GM23338 (cell line): ENCODE data around the gene SNUPN. TPM values are rescaled to one million over a fixed set of nuclear protein-coding genes. Genes with fewer than 3 reads are reported as not detected.

Source experiments
- ATAC-seq: fragments of 200-7000 bp; cut with Tn5 transposase; 3 replicates; pipeline ENCODE4 v1.9.1; 2020
- DNase-seq: peaks from one replicate; pipeline ENCODE4 v3.0.0-alpha.2; 2015; ENCODE audit warnings: low spot score
- H2AFZ ChIP-seq: fragments of 200-600 bp; sonication (generic); 2 replicates; pipeline ENCODE4 v1.8.0; 2016; ENCODE audit warnings: antibody characterized with exemption, mild to moderate bottlenecking, moderate library complexity
- H3F3A ChIP-seq: fragments of 200-600 bp; sonication (generic); replicated peaks from 2 replicates; pipeline ENCODE4 v1.8.0; 2017; ENCODE audit warnings: antibody characterized with exemption, mixed run types, low read depth
- H3K27ac ChIP-seq: fragments of 200-600 bp; sonication (generic); 2 replicates; pipeline ENCODE4 v1.6.1; 2016; ENCODE audit warnings: low read depth
- H3K27me3 ChIP-seq: fragments of 200-600 bp; sonication (generic); 2 replicates; pipeline ENCODE4 v1.8.0; 2016; ENCODE audit warnings: mild to moderate bottlenecking, mixed run types, moderate library complexity; ENCODE audit not compliant: insufficient read depth
- H3K36me3 ChIP-seq: fragments of 200-600 bp; sonication (generic); 2 replicates; pipeline ENCODE4 v1.8.0; 2016; ENCODE audit warnings: mild to moderate bottlenecking; ENCODE audit not compliant: insufficient read depth
- H3K4me1 ChIP-seq: fragments of 200-600 bp; sonication (generic); 2 replicates; pipeline ENCODE4 v1.8.0; 2016; ENCODE audit warnings: mild to moderate bottlenecking, moderate library complexity; ENCODE audit not compliant: insufficient read depth
- H3K4me2 ChIP-seq: fragments of 200-600 bp; sonication (generic); 2 replicates; pipeline ENCODE4 v1.7.1; 2017; ENCODE audit warnings: mixed run types
- H3K4me3 ChIP-seq: fragments of 200-600 bp; sonication (generic); 2 replicates; pipeline ENCODE4 v1.6.1; 2016; ENCODE audit warnings: mixed run types
- H3K79me2 ChIP-seq: fragments of 200-600 bp; sonication (generic); replicated peaks from 2 replicates; pipeline ENCODE4 v1.8.0; 2017; ENCODE audit warnings: mild to moderate bottlenecking; ENCODE audit not compliant: insufficient read depth
- H3K9me2 ChIP-seq: fragments of 200-600 bp; sonication (generic); 2 replicates; pipeline ENCODE4 v1.8.0; 2017; ENCODE audit not compliant: insufficient read depth
- H4K20me1 ChIP-seq: fragments of 200-600 bp; sonication (generic); replicated peaks from 2 replicates; pipeline ENCODE4 v1.8.0; 2017; ENCODE audit warnings: mild to moderate bottlenecking; ENCODE audit not compliant: insufficient read depth
- H3K27ac Mint-ChIP-seq: 2 replicates; pipeline ENCODE4 v1.8.0; 2020; ENCODE audit warnings: inconsistent platforms, mild to moderate bottlenecking, moderate library complexity, mixed read lengths
- H3K27me3 Mint-ChIP-seq: 3 replicates; pipeline ENCODE4 v1.8.0; 2022; ENCODE audit warnings: low read depth, mild to moderate bottlenecking, moderate library complexity, mixed read lengths, inconsistent platforms; ENCODE audit not compliant: insufficient read depth, poor library complexity
- H3K36me3 Mint-ChIP-seq: 3 replicates; pipeline ENCODE4 v1.8.0; 2021; ENCODE audit warnings: low read depth, mild to moderate bottlenecking, inconsistent platforms, moderate library complexity, mixed read lengths
- H3K4me1 Mint-ChIP-seq: 3 replicates; pipeline ENCODE4 v1.8.0; 2020; ENCODE audit warnings: mild to moderate bottlenecking, inconsistent platforms, mixed read lengths
- H3K4me3 Mint-ChIP-seq: 3 replicates; pipeline ENCODE4 v1.8.0; 2021; ENCODE audit warnings: moderate library complexity, mild to moderate bottlenecking, inconsistent platforms, mixed read lengths
- H3K9me3 Mint-ChIP-seq: 3 replicates; pipeline ENCODE4 v1.8.0; 2020; ENCODE audit warnings: moderate library complexity, mild to moderate bottlenecking, inconsistent platforms, mixed read lengths
- CREB1 ChIP-seq: fragments of 250-450 bp; sonication (Bioruptor Pico); IDR thresholded peaks from 2 replicates; pipeline ENCODE4 v1.5.0; 2020; ENCODE audit warnings: low read depth, mild to moderate bottlenecking, moderate library complexity
- EZH2 ChIP-seq: fragments of 200-600 bp; sonication (generic); IDR thresholded peaks from one replicate; pipeline ENCODE4 v1.8.0; 2017; ENCODE audit warnings: antibody characterized with exemption, mild to moderate bottlenecking, low read depth; ENCODE audit not compliant: unreplicated experiment
- EZH2phosphoT487 ChIP-seq: fragments of 200-600 bp; sonication (generic); IDR thresholded peaks from one replicate; pipeline ENCODE4 v1.8.1; 2018; ENCODE audit warnings: antibody characterized with exemption; ENCODE audit not compliant: unreplicated experiment
- JUNB ChIP-seq: IDR thresholded peaks from one replicate; pipeline ENCODE4 v1.6.1; 2016; ENCODE audit warnings: antibody characterized with exemption; ENCODE audit not compliant: unreplicated experiment
- NANOG ChIP-seq: IDR thresholded peaks from 2 replicates; pipeline ENCODE4 v1.6.1; 2016; ENCODE audit warnings: antibody characterized with exemption, borderline replicate concordance
- POLR2AphosphoS5 ChIP-seq: IDR thresholded peaks from 2 replicates; pipeline ENCODE4 v1.6.1; 2016; ENCODE audit warnings: antibody characterized with exemption, low read depth
- STAT1 ChIP-seq: IDR thresholded peaks from one replicate; pipeline ENCODE4 v1.6.1; 2016; ENCODE audit warnings: antibody characterized with exemption; ENCODE audit not compliant: unreplicated experiment
- ZNF462 ChIP-seq: fragments of 250-450 bp; sonication (Bioruptor Pico); IDR thresholded peaks from 2 replicates; pipeline ENCODE4 v1.5.0; 2020; ENCODE audit warnings: mild to moderate bottlenecking, moderate library complexity
- polyA plus RNA-seq: library from polyadenylated mRNA; unstranded; fragments of >200 nt; fragmentation: Nextera tagmentation; extraction: Ambion mirVana; gene quantifications from 2 replicates; pipeline ENCODE4 v1.2.1, GENCODE V29; 2016
- total RNA-seq: library from RNA; depleted of rRNA; stranded (reverse); fragments of >200 nt; shearing (Covaris generic); gene quantifications from 2 replicates; pipeline ENCODE4 v1.2.3, GENCODE V29; 2014
- TF ChIP-seq, protein P1 (sequence below), 2 experiments: fragments of 200-600 bp in 1 of 2; sonication (generic) in 1 of 2; conservative IDR thresholded peaks; 2 replicates each; pipeline versions ENCODE4 v1.5.1 to v1.6.1; 2016 to 2017; ENCODE audit warnings: antibody characterized with exemption in 2 of 2, low read depth in 2 of 2, mild to moderate bottlenecking in 2 of 2, moderate library complexity in 1 of 2
- TF ChIP-seq, protein P2 (sequence below): IDR thresholded peaks from one replicate; pipeline ENCODE4 v1.6.1; 2018; ENCODE audit warnings: antibody characterized with exemption; ENCODE audit not compliant: unreplicated experiment
- TF ChIP-seq, protein P3 (sequence below): IDR thresholded peaks from 2 replicates; pipeline ENCODE4 v1.6.1; 2016; ENCODE audit warnings: antibody characterized with exemption

The SNUPN gene
- total and polyA plus RNA-seq, 2 experiments from 2014 or later, result 20.5 to 27.7 TPM

GRCh38 chr15:75669879-75670212 lies 44.3 kb upstream of the SNUPN start (continued):
- TF ChIP-seq ZNF462 (CRISPR knock-in tag) (no peak), STAT1 (no peak)

GRCh38 chr15:75669191-75669878 lies 43.8 kb upstream of the SNUPN start:
- Histone ChIP-seq H3K4me2 (no peak overlapping the region), H4K20me1 (no peaks in the 10 kb centered on the region; the same call in 1 of the 2 replicates), H2AFZ (no peak overlapping the region), H3F3A (no peaks in the 10 kb centered on the region), H3K36me3 (no peaks in the 10 kb centered on the region), H3K4me3 (no peak overlapping the region), H3K79me2 (no peaks in the 10 kb centered on the region), H3K9me2 (no peaks in the 10 kb centered on the region), H3K27me3 (no peaks in the 10 kb centered on the region), H3K27ac (no peak overlapping the region), H3K4me1 (peaks cover 15% of the 10 kb centered on the region; the same call in 1 of the 2 replicates)
- no peak overlapping the region for H3K4me3 Mint-ChIP-seq
- H3K27me3 Mint-ChIP-seq, result peaks cover 9% of the 10 kb centered on the region
- H3K9me3 Mint-ChIP-seq, result no peaks in the 10 kb centered on the region
- DNase-seq (no peak), ATAC-seq (no peak)
- H3K27ac Mint-ChIP-seq, result no peak overlapping the region
- H3K36me3 Mint-ChIP-seq, result no peaks in the 10 kb centered on the region
- H3K4me1 Mint-ChIP-seq, result peaks cover 21% of the 10 kb centered on the region
- TF ChIP-seq, protein P1, sequence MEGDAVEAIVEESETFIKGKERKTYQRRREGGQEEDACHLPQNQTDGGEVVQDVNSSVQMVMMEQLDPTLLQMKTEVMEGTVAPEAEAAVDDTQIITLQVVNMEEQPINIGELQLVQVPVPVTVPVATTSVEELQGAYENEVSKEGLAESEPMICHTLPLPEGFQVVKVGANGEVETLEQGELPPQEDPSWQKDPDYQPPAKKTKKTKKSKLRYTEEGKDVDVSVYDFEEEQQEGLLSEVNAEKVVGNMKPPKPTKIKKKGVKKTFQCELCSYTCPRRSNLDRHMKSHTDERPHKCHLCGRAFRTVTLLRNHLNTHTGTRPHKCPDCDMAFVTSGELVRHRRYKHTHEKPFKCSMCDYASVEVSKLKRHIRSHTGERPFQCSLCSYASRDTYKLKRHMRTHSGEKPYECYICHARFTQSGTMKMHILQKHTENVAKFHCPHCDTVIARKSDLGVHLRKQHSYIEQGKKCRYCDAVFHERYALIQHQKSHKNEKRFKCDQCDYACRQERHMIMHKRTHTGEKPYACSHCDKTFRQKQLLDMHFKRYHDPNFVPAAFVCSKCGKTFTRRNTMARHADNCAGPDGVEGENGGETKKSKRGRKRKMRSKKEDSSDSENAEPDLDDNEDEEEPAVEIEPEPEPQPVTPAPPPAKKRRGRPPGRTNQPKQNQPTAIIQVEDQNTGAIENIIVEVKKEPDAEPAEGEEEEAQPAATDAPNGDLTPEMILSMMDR (conservative IDR thresholded peaks at IDR 0.05; ENCODE audit: low read depth in 2 of 2), result no peak
- TF ChIP-seq EZH2phosphoT487 (no peak), EZH2 (no peak), CREB1 (CRISPR knock-in tag) (no peak), JUNB (no peak), NANOG (no peak), POLR2AphosphoS5 (no peak)
- TF ChIP-seq, protein P2, sequence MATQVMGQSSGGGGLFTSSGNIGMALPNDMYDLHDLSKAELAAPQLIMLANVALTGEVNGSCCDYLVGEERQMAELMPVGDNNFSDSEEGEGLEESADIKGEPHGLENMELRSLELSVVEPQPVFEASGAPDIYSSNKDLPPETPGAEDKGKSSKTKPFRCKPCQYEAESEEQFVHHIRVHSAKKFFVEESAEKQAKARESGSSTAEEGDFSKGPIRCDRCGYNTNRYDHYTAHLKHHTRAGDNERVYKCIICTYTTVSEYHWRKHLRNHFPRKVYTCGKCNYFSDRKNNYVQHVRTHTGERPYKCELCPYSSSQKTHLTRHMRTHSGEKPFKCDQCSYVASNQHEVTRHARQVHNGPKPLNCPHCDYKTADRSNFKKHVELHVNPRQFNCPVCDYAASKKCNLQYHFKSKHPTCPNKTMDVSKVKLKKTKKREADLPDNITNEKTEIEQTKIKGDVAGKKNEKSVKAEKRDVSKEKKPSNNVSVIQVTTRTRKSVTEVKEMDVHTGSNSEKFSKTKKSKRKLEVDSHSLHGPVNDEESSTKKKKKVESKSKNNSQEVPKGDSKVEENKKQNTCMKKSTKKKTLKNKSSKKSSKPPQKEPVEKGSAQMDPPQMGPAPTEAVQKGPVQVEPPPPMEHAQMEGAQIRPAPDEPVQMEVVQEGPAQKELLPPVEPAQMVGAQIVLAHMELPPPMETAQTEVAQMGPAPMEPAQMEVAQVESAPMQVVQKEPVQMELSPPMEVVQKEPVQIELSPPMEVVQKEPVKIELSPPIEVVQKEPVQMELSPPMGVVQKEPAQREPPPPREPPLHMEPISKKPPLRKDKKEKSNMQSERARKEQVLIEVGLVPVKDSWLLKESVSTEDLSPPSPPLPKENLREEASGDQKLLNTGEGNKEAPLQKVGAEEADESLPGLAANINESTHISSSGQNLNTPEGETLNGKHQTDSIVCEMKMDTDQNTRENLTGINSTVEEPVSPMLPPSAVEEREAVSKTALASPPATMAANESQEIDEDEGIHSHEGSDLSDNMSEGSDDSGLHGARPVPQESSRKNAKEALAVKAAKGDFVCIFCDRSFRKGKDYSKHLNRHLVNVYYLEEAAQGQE, result no peak
- TF ChIP-seq, protein P3, sequence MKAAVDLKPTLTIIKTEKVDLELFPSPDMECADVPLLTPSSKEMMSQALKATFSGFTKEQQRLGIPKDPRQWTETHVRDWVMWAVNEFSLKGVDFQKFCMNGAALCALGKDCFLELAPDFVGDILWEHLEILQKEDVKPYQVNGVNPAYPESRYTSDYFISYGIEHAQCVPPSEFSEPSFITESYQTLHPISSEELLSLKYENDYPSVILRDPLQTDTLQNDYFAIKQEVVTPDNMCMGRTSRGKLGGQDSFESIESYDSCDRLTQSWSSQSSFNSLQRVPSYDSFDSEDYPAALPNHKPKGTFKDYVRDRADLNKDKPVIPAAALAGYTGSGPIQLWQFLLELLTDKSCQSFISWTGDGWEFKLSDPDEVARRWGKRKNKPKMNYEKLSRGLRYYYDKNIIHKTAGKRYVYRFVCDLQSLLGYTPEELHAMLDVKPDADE, result no peak
